Measurements from ENCODE around the gene DAB2IP.

DAB2IP gene

DNA sequence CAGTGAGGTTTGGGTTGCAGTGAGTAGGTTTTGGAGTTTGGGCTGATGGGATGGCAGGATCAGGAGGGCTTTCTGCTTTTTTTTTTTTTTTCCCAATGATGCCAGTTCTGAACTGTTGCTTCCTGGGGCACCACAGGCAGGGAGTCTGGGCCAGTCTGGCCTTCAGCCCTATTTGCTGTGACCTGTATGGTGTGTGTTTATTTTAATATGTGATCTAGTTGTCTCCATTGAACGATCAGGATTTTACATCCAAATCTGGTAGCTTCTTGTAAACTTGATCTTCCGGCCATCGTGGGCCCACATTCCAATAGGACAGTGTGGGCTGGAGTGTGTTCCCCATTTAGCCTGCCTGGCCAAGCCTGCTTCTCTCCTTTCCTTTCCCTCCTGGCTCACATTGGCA is 25.8 kb upstream of the DAB2IP start:
- in situ Hi-C loops (cut with MboI; ENCODE audit: low sequenced_read_pairs): no loop called here

DNA sequence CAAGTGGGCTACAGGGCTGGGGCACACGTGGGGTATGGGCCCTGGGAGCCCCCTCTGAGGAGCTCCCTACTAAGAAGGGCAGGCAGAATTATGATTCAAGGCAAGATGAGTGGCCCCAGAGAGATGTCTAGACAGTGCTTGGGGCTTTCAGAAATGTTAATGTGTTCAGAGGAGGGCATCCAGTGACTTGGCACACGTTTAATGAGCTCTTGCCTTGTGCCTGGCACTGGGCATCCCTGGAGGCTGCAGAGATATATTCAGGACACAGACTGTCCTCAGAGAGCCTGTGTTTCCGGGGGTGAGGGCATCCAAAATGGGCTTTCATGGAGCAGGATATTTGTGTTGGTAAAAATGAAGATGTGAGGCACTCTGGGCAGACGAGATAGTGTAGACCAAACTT is 25.4 kb upstream of the DAB2IP start:
- in situ Hi-C loops (cut with MboI; ENCODE audit: low sequenced_read_pairs): no loop called here

DNA sequence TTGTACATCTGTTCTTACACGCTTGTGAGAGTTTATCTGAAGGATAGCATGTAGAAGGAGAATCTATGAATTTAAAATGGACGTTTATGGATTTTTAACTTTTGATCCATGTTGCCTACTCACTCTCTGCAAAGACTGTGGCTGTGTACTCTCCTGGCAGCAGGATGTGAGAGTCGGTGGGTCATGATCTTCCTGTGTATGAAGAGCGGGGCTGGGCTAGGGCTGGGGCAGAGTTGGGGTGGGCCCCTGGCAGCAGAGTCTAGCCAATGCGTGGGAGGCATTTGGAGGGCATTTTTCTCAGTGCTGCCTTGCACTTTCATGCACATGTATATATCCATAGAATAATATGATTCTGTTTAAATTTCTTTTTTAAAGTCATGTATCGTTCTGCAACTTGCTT is 24.0 kb upstream of the DAB2IP start:
- in situ Hi-C loops (cut with MboI; ENCODE audit: low sequenced_read_pairs): no loop called here

DNA sequence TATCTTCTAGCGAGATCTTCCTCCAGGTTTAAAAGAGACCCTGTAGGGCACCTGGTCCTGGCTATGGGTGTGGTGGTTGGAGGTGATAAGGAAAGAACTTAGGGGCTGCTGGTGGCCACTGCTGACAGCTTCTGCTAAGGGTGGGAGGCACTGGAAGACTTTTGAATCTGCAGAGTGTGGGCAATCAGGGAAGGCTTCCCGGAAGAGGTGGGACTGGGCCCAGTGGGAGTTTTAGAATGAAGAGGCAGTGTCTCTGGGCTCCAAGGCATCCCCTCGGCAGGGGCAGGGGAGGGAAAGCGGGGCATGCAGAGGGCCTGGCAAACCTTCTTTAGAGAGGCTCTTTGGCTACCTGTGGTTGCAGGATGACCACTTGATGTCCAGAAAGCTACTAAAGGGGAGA is 23.0 kb upstream of the DAB2IP start:
- in situ Hi-C loops (cut with MboI; ENCODE audit: low sequenced_read_pairs): no loop called here

DNA sequence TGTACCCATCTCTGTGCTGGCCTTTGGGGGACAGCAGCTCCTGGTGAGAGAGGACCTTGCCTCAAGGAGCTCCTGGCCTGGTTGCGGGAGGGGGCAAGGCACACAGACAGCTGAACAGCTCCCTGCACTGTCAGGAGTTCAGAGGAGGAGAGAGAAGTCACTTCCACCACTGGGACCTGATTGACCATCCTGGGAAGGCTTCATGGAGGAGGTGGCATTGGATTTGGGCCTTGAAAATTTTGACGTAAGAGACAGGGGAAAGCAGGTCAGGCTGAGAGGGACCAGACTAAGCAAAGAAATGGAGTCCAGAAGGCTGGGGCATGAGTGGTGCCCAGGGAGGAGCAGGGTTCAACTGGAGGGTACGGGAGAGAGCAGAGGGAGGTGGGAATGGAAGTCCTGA is 20.3 kb upstream of the DAB2IP start:
- in situ Hi-C loops (cut with MboI; ENCODE audit: low sequenced_read_pairs): no loop called here

DNA sequence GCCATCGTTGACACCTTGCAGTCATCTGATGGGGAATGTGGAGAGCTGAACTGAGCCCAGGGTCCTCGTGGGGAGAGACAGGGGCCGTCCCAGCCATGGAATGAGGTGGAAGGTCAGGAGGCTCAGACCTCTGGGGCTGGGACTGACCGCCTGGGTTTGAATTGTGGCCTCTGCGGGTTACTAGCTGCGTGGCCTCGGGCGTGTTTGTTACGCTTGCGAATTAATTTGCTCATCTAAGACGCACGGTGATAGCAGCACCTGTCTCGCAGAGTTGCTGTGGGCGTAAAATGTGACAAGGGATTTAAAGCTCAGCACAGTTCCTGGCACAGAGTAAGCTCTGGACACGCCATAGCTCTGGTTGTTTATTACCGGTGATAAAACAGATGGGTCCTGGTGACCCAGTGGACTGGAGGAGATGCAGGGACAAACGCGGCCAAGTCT is 19.4 kb upstream of the DAB2IP start:
- in situ Hi-C loops (cut with MboI; ENCODE audit: low sequenced_read_pairs): no loop called here

DNA sequence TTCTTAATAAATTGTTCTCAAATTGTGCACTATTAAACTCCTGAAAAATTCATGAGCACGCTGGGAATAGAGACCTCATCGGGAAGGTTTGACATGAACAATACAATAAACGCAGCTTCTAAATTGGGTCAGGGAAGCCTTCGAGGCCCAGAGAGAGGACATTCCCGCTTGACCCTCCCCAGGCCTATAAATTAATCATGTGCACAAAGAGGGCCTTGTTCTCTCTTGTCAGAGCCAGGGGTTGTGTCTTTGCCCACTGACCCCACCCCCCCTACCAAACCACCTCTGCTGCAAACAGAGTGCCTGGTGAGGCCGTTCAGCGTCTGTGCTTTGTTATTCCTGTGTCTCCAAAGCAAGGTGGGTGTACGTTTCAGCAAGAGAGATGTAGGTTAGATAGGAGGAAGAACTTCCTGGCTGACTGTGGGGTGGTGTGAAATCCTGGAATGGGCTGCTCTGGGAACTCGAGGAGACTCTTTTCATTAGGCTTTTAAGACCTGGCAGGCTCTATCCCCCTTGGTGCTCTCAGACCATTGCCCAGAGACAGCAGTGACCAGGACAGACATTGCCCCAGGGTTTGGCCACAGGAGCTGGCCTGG is 18.2 kb upstream of the DAB2IP start:
- in situ Hi-C loops (cut with MboI; ENCODE audit: low sequenced_read_pairs): no loop called here

DNA sequence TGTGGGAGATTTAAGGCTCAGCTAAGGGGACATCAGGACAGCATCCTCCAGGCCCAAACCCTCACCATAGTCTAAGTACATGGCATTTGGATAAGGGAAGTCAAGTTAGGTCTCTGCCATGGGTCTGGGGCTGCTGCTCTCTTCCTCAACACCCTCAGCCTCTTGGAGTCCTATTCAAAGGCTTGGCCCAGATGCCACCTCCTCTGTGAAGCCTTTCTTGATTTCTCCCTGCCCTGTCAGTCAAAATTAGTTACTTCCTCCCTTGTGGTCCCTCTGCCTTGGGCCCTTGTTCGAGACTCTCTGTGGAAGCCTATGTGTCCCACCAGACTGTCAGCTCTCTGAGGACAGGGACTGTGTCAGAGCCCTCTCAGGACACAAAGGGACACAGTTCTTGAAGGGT is 17.7 kb upstream of the DAB2IP start:
- in situ Hi-C loops (cut with MboI; ENCODE audit: low sequenced_read_pairs): no loop called here

DNA sequence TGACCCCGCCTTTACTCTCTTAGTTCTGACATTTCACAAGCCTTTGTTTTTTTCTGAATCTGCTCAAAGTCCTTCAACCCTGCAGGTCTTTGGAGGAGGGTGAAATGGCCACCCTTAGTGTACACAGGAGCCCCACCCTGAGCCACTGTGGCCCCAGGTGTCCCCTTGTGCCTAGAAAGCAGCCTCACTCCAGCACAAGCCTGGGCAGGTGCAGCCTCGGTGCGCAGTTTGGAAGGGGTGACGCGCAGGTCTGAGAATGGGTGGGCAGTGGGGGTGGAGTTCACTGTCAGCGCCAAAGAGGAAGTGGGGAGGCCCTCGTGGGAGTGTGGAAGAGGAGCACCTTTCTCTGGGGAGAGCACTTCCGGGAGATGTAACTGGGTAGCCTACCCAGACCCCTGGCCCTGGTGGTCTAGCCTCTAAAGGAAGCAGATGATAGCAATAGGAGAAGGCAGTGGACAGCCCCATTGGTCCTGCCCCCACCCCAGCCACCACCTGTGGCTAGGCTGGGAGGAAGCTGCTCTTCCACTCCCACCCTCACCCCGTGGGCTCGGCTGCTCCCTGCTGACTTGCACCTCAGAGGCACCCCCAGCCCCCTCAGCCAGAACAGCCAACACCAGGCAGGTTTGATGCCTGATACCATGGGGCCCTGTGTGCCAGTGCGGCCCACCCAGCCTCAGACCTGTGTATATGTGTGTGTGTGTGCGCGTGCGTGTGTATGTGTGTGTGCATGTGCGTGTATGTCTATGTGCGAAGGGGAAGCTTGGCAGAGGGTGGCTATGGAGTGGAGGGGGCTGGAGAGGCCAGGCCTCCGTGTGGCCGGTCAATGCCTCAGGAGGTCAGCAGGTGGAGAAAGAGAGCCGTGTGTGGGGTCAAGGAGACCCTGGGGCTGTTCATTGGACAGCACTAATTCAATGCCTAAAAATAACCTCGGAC is 16.8 kb upstream of the DAB2IP start:
- in situ Hi-C loops (cut with MboI; ENCODE audit: low sequenced_read_pairs): no loop called here

DNA sequence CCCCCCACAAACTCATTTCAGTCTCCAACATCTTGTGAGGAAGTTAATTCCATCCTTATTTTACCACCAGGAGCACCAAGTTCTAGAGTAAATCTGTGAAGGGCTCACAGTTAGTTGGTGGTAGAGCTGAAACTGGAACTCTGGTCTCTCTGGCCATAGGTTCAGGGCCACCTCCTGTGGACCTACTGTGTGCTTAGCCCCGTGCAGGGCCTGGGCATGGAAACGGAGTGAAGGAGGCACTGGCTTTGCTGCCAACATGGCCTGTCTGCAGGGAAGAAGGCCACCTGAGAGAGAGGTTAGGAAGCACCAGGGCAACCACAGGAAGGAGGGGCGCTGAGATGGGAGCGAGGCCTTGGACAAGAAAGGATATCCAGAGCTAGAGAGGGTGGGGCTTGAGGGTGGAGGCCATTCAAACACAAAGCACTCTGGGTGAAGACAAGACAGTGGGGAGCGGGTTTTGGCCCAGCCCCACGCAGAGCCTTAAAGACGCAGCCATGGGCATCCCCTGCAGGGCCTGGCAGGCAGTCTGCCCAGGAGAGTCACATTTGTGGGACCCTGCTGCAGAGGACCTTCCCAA is 16.0 kb upstream of the DAB2IP start:
- in situ Hi-C loops (cut with MboI; ENCODE audit: low sequenced_read_pairs): no loop called here

DNA sequence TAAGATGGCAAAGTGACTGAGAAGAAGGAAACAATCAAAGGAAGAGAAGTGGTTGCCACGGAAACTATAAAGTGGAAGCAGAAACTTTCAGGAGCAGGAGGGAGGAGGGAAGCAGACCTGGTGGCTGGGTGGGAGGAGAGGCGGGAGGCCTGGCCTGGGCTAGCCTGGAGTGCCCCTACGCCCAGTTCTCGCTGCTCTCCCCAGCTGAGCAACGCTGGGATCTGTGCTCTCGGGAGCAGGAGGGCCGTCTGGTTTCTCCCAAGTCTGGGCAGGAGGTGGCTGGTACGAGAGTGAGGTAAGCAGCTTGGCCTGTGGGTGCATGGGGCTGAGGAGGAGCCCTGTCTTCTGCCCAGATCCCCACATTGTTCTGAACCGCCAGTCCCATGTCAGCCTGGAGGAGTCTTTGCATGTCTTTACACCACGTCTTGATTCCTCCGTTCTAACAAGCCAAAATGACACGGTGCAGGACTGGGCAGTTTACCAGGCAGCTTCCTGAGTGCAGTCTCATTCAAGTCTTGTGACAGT is 15.0 kb upstream of the DAB2IP start:
- in situ Hi-C loops (cut with MboI; ENCODE audit: low sequenced_read_pairs): no loop called here

DNA sequence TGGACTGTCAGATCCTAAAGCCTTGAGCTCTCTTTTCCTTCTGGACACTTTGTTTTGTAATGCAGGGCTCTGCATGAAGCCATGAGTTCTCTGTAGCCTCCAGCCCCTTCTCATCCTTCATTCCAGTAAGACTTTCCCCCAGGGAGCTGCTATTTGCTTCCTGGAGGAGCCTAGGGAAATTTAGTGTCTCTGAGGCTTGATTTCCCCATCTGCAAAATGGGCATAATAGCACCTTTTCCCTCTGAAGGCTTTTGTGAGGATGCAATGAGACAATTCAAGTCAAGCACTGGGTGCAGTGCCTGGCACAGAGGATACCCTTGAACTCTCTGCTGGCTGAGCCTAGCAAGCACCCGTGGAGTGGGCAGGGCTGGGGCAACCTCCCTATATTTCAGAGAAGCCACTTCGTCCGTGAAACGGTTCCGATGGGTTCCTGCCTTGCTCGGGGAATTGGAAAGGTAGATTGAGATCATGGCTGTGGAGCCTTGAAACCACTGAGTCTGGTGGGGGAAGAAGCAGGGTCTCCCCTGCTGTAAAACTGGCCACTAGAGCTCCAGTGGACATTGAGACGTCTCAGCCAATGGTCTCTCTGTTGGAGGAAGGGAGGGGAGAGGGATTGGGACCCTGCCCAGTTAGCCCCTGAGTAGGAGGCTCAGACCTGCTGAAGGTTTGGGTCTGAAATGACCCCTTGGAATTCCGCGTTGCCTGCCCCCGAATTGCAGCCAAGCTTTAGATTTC is 14.3 kb upstream of the DAB2IP start:
- in situ Hi-C loops (cut with MboI; ENCODE audit: low sequenced_read_pairs): no loop called here

DNA sequence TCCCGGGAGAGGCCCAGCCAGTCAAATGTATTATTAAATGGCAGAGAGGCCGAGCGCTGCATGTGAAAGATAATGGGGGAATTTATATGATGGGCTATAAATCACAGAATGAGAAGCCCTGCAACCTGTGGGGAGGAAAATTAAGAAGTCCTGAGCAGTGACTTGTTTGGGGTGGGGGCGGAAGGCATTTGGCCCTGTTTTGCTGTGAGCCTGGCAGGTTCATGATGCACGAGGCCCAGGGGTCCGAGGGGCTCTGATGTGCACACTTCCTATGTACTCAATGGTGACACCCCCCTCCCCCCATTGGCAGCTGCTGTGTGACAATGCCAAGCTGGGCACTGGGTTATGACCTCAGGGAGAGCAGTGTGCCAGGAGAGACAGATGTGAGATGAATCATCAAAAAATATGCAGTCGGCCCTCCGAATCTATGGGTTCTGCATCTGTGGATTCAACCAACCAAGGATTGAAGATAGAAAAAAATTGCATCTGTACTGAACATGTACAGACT is 13.7 kb upstream of the DAB2IP start:
- in situ Hi-C loops (cut with MboI; ENCODE audit: low sequenced_read_pairs): no loop called here

DNA sequence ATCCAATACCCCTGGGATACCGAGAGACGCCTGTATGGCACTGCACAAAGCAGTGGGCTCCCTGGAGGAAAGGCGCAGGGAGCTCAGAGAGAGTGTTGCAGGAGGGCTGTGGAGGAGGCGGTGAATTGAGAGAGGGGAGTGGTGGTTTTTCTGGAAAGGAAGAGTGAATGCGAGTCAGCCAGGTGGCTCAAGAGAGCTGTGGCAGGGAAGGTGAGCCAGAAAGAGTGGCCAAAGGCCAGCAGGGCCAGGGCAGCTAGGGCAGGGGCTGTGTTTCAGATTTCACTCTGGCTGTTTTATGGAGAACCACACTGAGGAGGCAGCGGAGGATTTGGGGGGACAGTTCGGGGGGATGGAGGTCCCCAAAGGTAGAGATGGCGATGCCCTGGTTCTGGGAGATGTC is 13.0 kb upstream of the DAB2IP start:
- in situ Hi-C loops (cut with MboI; ENCODE audit: low sequenced_read_pairs): no loop called here

DNA sequence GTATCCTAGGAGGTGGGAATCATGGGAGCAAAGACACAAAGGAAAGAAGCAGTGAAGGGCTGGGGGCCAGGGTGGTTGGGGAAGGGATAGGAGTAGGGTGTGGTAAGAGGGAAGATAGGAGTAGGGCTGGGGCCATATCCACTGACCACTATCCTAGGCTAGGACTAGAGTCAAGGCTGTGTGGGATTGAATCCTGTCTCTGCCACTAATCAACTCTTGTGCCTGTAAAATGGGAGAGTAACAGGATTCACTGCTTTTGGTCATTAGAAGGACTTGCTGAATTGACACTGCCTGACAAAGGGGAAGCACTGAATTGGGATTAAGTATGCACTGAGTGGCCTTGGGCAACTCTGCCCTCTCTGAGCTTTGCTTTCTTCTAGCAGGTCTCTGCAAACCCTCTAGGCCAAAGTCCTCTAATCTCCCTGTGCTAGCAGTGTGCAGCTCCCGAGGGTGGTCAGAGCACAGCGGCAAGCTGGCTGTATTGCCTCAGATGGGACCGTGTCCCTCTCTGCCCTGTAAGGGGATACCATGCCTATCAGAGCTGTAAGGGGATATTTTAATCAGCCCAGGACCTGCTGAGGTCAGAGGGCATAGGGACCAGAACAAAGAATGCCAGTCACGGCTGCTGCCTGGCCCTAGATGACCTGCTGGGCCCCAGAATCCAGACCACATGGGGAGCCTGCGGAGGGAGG is 12.4 kb upstream of the DAB2IP start:
- in situ Hi-C loops (cut with MboI; ENCODE audit: low sequenced_read_pairs): no loop called here

DNA sequence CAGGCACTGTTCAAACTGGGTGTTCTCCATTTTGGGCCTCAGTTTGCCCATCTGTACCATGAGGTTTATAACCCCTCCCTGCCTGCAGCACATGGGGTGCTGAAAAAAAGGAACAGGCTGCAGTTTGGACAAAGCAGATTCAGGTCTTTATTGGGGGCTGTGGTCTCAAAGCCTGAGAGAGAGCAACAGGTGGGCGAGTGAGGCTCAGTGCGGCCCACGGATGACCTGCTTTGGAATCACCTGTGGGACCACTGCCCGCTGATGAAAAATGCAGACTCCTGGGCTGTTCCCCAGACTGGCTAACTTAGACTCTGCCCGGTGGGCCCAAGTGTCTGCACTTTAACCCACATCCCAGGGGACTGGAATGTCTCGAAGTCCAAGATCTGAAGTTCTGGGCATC is 11.8 kb upstream of the DAB2IP start:
- in situ Hi-C loops (cut with MboI; ENCODE audit: low sequenced_read_pairs): no loop called here

DNA sequence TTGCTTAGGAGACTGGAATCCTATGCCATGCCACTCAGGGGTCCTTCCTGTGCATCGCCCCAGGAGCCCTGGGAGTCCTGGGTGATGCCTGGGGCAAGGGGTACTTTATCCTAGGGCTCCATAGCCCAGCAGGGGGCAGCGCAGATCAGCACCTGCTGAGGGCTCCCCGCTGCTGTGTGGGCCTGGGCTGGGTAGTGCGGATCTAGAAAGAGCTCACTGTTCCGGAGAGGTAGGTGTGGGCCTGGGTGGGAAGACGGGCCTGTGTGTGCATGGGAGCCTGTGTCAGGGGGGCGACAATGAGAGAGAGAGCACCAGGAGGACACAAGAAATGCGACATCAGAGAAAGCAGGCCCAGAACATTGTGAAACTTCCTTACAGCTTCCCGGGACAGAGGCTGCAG is 11.4 kb upstream of the DAB2IP start:
- in situ Hi-C loops (cut with MboI; ENCODE audit: low sequenced_read_pairs): no loop called here

DNA sequence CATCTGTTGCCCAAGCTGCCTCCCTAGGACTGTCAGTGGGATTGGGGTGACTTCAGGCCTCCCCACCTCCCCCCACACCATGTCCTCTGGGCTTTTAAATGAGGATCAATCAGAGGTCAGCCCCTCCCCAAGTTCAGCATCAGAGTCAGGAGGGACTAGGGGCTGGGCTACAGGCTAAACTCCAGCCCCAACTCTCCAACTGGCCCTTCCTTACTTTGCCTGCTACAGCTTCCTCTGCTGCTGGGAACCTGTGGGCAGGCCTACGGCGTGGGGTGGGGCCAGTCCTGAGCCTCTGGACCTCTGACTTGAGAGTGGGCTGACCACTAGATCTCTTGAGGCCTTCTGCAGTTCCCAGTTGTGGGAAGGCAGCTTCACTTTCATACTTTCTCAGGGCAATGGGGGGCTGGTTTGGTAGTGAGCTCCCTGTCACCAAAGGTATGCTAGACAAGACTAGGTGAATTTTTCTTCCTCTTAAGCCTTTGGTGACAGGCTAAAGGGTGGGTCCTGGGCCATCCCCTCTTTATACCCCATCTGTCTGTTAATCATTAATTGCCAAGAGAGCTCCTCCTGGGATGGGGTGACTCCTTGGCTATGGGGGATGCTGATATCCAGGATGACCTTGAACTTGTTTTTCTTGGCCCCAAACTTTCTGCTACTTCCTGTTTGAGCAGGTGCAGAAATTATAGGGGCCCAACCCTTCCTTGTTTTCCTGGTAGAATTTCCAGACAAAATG is 10.8 kb upstream of the DAB2IP start:
- in situ Hi-C loops (cut with MboI; ENCODE audit: low sequenced_read_pairs): no loop called here

DNA sequence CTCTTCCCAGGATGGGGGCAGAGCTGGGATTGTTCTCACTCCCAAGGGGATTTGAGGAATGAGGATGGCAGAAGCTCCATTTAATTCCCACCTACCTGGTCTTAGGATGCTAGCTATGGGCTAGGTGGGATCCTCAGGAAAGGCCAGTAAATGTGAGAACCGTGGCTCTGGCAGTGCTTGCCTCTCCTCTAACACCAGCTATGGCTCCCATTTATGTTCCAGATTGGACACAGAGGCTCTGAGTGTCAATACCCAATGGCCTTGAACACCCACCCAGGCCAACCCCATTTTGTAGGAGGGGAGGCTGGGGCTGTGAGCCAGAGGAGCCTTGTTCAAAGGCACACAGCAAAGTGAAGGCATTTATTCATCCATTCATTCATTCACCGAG is 10.2 kb upstream of the DAB2IP start:
- in situ Hi-C loops (cut with MboI; ENCODE audit: low sequenced_read_pairs): no loop called here

DNA sequence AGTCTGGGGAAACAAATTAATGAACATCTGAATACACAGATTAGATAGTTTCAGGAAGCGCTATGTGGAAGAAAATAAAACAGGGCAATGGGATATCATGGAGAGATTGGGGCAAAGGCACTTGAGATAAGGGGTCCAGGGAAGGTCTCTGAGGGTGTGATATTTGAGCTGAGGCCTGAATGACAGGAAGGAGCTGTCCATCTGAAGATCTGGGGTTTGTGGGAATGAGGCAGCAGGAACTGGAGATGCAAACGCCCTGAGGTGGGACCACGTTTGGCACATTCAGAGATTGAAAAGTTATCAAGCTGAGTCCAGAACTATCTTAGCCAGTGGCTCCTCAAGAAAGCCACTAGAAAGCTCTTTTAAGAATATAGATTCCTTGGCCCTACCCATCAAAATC is 8.7 kb upstream of the DAB2IP start:
- in situ Hi-C loops (cut with MboI; ENCODE audit: low sequenced_read_pairs): no loop called here

Data from HL-60/S4 treated with phorbol 12-myristate 13-acetate at 8.2 ng/mL for 4 days and 3 days (cell line).